NCI-H1436 (cell line): ENCODE results near the gene BANF2.
"Not testable (repeated sequence)": the region's sequence is repeated elsewhere in the genome, so short reads cannot be mapped to it uniquely, and the experiment has no call there.

Experiments
- DNase-seq: peaks from one replicate; lab custom pipeline; 2025; lab: John Stamatoyannopoulos, UW

Gene BANF2

GRCh38 chr20:17683218-17684076 is 16.3 kb upstream of the BANF2 start:
- DNase-seq: no peak

DNA sequence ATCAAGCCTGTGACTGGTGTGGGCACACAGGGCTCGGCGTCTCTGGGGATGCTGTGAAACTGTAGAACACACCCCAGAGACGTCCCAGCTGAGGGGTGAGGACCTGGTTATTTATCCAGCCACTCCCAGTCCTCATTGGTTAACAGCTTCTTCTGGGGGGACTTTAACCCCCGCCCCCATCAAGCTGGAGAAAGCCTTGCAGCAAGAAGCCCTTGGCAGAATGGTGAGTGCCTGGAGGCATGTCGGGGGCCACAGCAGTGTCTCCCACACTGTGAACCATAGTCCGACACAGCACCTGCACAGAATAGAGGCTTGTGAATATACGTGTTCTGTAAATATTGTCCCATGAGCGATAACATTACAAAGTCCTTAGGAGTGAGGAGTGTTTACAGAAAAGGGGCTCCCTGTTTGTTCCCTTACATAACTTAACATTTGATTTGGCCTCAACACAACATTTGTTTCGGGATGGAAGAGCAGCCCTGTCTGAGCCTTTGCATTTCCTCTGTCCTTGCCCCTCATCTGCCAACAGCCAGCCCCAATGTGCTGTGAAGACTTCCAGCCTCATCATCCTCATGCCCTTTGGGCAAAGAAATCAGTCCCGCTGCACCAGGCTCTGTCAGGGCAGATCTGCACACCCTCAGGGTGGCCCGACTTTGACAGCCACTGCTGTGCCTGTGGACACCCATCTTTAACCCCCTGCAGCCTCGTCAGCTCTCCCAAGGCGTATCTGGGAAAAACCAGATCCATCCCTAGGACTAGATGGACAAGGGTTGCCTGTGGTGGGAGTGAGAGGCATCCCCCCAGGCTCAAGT is 15.5 kb upstream of the BANF2 start:
- DNase-seq: no peak

DNA sequence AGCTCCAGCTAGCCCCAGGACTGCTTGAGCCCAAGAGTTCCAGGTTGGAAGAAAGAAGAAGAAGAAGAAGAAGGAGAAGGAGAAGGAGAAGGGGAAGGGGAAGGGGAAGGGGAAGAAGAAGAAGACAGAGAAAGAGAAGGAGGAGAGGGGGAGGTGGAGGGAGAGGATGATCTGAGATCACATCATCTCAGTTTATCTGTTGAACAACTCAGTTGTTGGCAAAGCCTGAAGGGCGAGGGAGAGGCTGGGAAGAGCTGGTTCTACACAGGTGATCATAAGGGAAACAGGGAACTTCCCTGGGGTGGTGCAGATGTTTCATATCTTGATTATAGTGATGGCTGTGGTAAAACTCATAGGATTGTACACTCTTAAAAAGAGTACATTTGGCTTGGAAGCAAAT is 14.6 kb upstream of the BANF2 start:
- DNase-seq: no peak

DNA sequence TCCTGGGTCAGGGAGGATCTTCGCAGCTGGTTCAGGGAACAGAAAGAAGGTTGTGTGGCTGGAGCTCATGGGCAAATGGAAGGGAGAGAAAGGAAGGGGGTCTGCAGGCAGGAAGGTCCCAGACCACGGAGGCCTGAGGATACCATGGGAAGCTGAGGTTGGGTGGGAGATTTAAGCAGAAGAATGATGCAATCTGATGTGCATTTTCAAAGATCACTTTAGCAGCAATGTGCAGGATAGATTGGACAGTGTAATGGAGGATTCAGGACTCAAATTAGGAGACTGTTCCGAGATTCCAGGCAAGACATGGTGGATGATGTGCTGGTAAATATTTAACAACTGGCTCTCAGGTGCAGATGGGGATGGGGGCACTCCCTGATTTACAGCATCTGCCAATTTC is 12.0 kb upstream of the BANF2 start:
- no peak for DNase-seq

GRCh38 chr20:17688965-17689364 is 10.8 kb upstream of the BANF2 start:
- no peak for DNase-seq

- DNase-seq: no peak
Measured at GRCh38 chr20:17690144-17690543, 9.6 kb upstream of the BANF2 start.

DNA sequence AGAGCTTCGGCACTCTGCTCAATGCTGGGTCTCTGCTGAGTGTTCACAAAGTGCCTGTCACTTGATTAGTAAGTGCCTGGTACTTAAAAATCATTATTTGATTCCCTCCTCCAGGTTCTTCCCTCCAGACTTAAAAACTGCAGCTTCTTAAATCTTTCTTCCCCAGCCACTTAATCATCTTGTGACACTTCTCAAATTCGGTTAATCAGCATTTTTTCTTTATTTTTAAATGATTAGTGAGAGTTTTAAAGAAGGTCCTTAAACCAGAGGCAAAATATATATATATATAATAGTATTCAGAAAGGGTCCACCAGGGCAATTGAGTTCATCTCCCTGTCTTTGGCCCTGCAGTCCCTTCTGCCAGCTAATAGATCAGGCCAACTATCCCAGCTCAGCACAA is 8.0 kb upstream of the BANF2 start:
- DNase-seq: no peak

DNA sequence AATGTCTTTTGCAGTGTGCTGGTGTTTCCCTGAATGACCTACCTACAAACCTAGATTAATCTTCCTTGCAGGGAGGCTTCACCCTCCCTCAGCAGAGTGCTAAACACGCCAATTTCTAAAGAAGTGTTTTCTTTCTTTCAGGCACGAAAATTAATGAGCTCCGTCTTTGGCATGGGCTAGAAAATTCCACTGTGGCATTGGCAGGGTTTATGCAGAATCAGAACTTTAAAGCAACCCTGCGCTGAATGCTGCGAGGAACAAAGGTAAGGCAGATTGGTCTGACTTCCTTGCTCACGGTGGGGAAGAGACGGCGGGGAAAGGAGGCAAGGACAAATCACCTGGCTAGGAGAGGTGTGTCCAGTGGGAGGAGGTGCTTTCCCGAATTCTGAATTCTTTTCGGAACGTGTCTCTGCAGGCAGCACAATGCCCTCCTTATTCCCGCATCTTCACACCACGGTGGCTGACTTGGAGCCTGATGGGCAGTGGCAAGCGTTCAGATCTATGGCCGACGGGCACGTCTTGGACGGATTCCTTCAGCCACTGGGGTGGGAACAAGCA is 6.2 kb upstream of the BANF2 start:
- no peak for DNase-seq

- DNase-seq: no peak
Measured at GRCh38 chr20:17694767-17695166, 5.0 kb upstream of the BANF2 start.

DNA sequence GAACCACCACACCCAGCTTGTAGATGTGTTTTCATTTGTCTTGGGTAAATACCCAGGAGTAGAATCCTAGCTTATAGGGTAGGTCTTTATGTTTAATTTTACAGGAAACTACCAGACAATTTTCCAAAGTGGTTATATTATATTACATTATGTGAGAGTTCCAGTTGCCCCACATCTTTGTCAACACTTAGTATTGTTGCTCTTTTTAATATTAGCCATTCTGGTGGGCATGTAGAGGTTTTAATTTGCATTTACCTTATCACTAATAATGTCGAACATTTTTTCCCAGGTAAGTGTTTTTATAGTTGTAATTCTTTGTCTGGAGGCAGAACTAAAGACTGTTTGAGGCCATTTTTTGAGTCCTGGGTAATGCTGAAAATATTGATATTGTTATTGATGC is 3.5 kb upstream of the BANF2 start:
- no peak for DNase-seq

- no peak for DNase-seq
Measured at GRCh38 chr20:17697171-17697570, 2.6 kb upstream of the BANF2 start.

GRCh38 chr20:17698384-17698783 is 1.4 kb upstream of the BANF2 start:
- DNase-seq: no peak

DNA sequence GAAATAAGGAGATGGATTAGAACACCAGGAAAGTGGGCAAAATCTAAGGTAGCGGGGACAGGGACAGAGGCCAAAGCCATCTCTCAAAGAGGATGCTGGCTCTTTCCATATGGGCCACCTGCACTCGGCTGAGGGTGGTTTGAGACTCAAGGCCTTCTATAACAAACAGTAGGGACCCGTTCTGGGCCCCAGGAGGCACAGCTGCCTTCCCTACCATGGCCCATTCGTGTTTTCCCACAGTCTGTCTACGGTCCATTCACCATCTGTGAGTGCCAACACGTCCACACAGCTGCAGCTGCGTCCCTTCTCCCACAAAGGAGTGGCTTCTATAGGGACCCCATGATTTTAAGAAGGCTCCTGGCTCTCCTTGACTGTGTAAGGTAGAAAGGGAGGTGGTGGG is 871 bp downstream of the BANF2 start:
- DNase-seq: no peak

GRCh38 chr20:17701826-17702225 is 2.1 kb downstream of the BANF2 start:
- no peak for DNase-seq

- DNase-seq: no peak
Measured at GRCh38 chr20:17704589-17705317, 5.0 kb downstream of the BANF2 start.

GRCh38 chr20:17705916-17706315 is 6.2 kb downstream of the BANF2 start:
- no peak for DNase-seq

GRCh38 chr20:17706632-17707031 is 6.9 kb downstream of the BANF2 start:
- DNase-seq: no peak

DNA sequence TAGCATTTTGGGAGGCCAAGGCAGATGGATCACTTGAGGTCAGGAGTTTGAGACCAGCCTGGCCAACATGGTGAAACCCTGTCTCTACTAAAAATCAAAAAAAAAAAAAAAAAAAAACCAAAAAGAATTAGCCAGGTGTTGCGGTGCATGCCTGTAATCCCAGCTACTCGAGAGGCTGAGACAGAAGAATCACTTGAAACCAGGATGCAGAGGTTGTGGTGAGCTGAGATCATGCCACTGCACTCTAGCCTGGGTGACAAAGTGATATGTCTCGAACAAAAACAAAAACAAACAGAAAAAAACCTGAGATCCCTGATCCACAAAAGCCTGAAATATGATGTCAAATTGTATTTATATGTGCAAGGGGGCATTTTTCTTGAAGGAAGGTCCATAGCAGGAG is 8.2 kb downstream of the BANF2 start:
- DNase-seq: not testable (repeated sequence)

- DNase-seq: no peak
Measured at GRCh38 chr20:17708675-17709360, 9.1 kb downstream of the BANF2 start.

GRCh38 chr20:17709361-17710293 is 9.9 kb downstream of the BANF2 start:
- DNase-seq: no peak
